Esophagus muscularis mucosa (tissue), 4 donors: ENCODE data around the gene ZNF584.

Source experiments
- CTCF ChIP-seq, 3 experiments: fragments of 200-600 bp in 2 of 3; fragments of 450-650 bp in 1 of 3; sonication (generic) in 2 of 3; IDR thresholded peaks; one replicate each; pipeline ENCODE4 v1.5.1; 2017 to 2019; ENCODE audit warnings: antibody characterized with exemption in 3 of 3, mild to moderate bottlenecking in 2 of 3, moderate library complexity in 1 of 3
- EP300 ChIP-seq: sonication (generic); formaldehyde crosslinking; IDR thresholded peaks from one replicate; pipeline ENCODE4 v1.6.1; 2017; ENCODE audit warnings: antibody characterized with exemption
- POLR2A ChIP-seq: fragments of 450-650 bp; IDR thresholded peaks from one replicate; pipeline ENCODE4 v1.6.1; 2017; ENCODE audit warnings: antibody characterized with exemption, moderate library complexity, mild to moderate bottlenecking, low read depth

- no peak for TF ChIP-seq POLR2A
- TF ChIP-seq CTCF (IDR thresholded peaks at IDR 0.05), result no peak
- no peak for TF ChIP-seq EP300
These were observed 20.9 kb upstream of the ZNF584 start for GRCh38 chr19:58387338-58388174.
